Transverse colon (tissue), 4 donors: Measurements from ENCODE around the gene RAD51D. TPM values are rescaled to one million over a fixed set of nuclear protein-coding genes. Genes with fewer than 3 reads are reported as not detected.
A peak's percentile ranks its signal among the peaks of the same experiment; 100 is the strongest.
"Not testable (repeated sequence)": the region's sequence is repeated elsewhere in the genome, so short reads cannot be mapped to it uniquely, and the experiment has no call there.

Experiments used
- DNase-seq: peaks from one replicate; pipeline ENCODE4 v3.0.0-alpha.2; 2019
- H3K27ac ChIP-seq, 4 donors: fragments of 200-600 bp; sonication (generic); 2 replicates each; pipeline ENCODE4 v1.5.1; 2016 to 2018; ENCODE audit warnings: inconsistent platforms in 4 of 4
- H3K27me3 ChIP-seq: fragments of 200-600 bp; sonication (generic); 2 replicates; pipeline ENCODE4 v1.5.1; 2017; ENCODE audit warnings: inconsistent platforms
- H3K36me3 ChIP-seq, 4 donors: fragments of 200-600 bp; sonication (generic); 2 replicates each; pipeline ENCODE4 v1.5.1; 2017 to 2019; ENCODE audit warnings: inconsistent platforms in 4 of 4
- H3K4me1 ChIP-seq, 4 donors: fragments of 200-600 bp; sonication (generic); 2 replicates each; pipeline ENCODE4 v1.5.1; 2017 to 2020; ENCODE audit warnings: inconsistent platforms in 4 of 4
- H3K4me3 ChIP-seq, 4 donors: fragments of 200-600 bp; sonication (generic); 1 replicate in 1 of 4; 2 replicates in 3 of 4; pipeline versions ENCODE4 v1.5.1 to v1.6.1; 2017 to 2019; ENCODE audit warnings: inconsistent platforms in 4 of 4
- H3K9me3 ChIP-seq, 2 donors: fragments of 200-600 bp; sonication (generic); 2 replicates each; pipeline ENCODE4 v1.5.1; 2017 to 2019; ENCODE audit warnings: inconsistent platforms in 2 of 2
- EP300 ChIP-seq: sonication (generic); formaldehyde crosslinking; IDR thresholded peaks from one replicate; pipeline ENCODE4 v1.6.1; 2017; ENCODE audit warnings: antibody characterized with exemption, low read depth
- POLR2A ChIP-seq: fragments of 450-650 bp; IDR thresholded peaks from one replicate; pipeline ENCODE4 v1.6.1; 2016; ENCODE audit warnings: antibody characterized with exemption, mild to moderate bottlenecking, moderate library complexity
- WGBS, 2 donors: methylation state at CpG; one replicate each; pipeline ENCODE4 v1.1.5; 2018; ENCODE audit warnings: low coverage in 1 of 2; 5-methylcytosine and 5-hydroxymethylcytosine counted together
- in situ Hi-C, 4 donors: fragments of 200-750 bp; cut with MboI; loops; one replicate each; pipeline versions ENCODE4 v1.15.0 to v1.15.1; 2017; ENCODE audit warnings: low sequenced_read_pairs in 3 of 4, low pct_ligation_motif_present in 1 of 4, low pct_unique_long_range_greater_than_20kb in 1 of 4
- intact Hi-C: fragments of 100-400 bp; cut with DNase I; formaldehyde crosslinking; loops from one replicate; pipeline ENCODE4 v1.15.1; 2023; ENCODE audit warnings: low total_unique reads
- small RNA-seq, 4 donors: library from RNA; depleted of rRNA; stranded (forward); fragments of <200 nt; gene quantifications; one replicate each; pipeline ENCODE3, GENCODE V24; 2016
- total RNA-seq, 4 donors: library from RNA; depleted of rRNA; stranded (reverse); fragments of >200 nt; gene quantifications; one replicate each; pipeline ENCODE4 v1.1.0, GENCODE V29; 2016
- TF ChIP-seq, protein P1 (sequence below), 5 experiments: fragments of 200-600 bp in 3 of 5; fragments of 450-650 bp in 2 of 5; sonication (generic) in 3 of 5; IDR thresholded peaks; 1 replicate in 2 of 5; 2 replicates in 3 of 5; pipeline ENCODE4 v1.5.1; 2016 to 2017; ENCODE audit warnings: antibody characterized with exemption in 5 of 5, inconsistent platforms in 3 of 5, mild to moderate bottlenecking in 2 of 5, moderate library complexity in 1 of 5

Gene RAD51D
- total RNA-seq, 4 donors from 2014 or later, result 5.6 to 60.3 (median 7.8) TPM

DNA sequence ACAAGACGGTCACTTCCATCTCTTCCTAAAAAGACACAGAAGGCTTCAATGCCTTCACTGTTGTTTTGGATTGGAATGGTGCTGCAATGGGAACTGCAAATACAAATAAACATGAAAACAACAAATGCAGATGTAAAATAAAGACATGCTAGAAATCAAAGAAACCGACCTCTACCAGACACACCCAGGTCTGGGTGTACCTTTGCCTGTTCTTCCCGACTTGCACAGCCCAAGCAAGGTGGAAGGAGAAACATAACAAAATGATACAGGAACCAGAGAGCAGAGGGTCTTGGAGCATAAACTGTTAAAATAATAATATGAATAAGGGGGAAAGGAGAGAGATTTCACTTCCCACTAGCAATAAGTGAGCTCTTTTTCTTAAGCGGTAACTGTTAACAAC is 73.4 kb downstream of the RAD51D start:
- WGBS, 2 donors, result 33 to 48% methylated on average over 1 to 4 of the region's 4 CpGs
- Histone ChIP-seq H3K4me3 (no peak overlapping the region), H3K27me3 (no peaks in the 10 kb centered on the region), H3K9me3 (no peaks in the 10 kb centered on the region), H3K27ac (peak overlapping the region; percentile 55 to 64 (median 57)), H3K4me1 (peaks cover 15 to 48% (median 27%) of the 10 kb centered on the region in 4 donors), H3K36me3 (no peaks in the 10 kb centered on the region)
- intact Hi-C loops, result no loop called here
- TF ChIP-seq POLR2A (no peak), EP300 (no peak)
- DNase-seq, result no peak
- in situ Hi-C loops, result no loop called here

- Histone ChIP-seq H3K27ac (peak overlapping the region; percentile 55 to 64 (median 57)), H3K4me1 (peaks cover 8 to 41% (median 21%) of the 10 kb centered on the region in 4 donors)
- in situ Hi-C loops, H3K36me3 ChIP-seq, H3K4me3 ChIP-seq, DNase-seq, intact Hi-C loops, H3K27me3 ChIP-seq, H3K9me3 ChIP-seq: not testable (repeated sequence)
- 69 to 73% methylated on average over 13 of the region's 13 CpGs for WGBS, 2 donors
Measured at GRCh38 chr17:35045458-35045979, 74.1 kb downstream of the RAD51D start.

GRCh38 chr17:35044181-35044580 is 75.5 kb downstream of the RAD51D start:
- intact Hi-C loops, result no loop called here
- no peak for DNase-seq
- Histone ChIP-seq H3K27ac (peak overlapping the region in 1 of 4 donors; percentile 56), H3K27me3 (no peaks in the 10 kb centered on the region), H3K4me1 (peaks cover 5 to 34% (median 17%) of the 10 kb centered on the region in 4 donors), H3K4me3 (no peak overlapping the region), H3K9me3 (no peaks in the 10 kb centered on the region), H3K36me3 (no peaks in the 10 kb centered on the region)
- TF ChIP-seq, protein P1, sequence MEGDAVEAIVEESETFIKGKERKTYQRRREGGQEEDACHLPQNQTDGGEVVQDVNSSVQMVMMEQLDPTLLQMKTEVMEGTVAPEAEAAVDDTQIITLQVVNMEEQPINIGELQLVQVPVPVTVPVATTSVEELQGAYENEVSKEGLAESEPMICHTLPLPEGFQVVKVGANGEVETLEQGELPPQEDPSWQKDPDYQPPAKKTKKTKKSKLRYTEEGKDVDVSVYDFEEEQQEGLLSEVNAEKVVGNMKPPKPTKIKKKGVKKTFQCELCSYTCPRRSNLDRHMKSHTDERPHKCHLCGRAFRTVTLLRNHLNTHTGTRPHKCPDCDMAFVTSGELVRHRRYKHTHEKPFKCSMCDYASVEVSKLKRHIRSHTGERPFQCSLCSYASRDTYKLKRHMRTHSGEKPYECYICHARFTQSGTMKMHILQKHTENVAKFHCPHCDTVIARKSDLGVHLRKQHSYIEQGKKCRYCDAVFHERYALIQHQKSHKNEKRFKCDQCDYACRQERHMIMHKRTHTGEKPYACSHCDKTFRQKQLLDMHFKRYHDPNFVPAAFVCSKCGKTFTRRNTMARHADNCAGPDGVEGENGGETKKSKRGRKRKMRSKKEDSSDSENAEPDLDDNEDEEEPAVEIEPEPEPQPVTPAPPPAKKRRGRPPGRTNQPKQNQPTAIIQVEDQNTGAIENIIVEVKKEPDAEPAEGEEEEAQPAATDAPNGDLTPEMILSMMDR (IDR thresholded peaks at IDR 0.05), result no peak
- 82 to 83% methylated on average over 3 to 8 of the region's 8 CpGs for WGBS, 2 donors
- in situ Hi-C loops, result no loop called here

Small RNA genes within 50 kb of the gene (small RNA-seq; reads per million reads assigned to genes)
- gene AC004223.1, result 0 reads per million in 4 donors
- 0 reads per million in 4 donors for gene RNU6-840P

Other genes starting within 250 kb of the RAD51D start
- 1 to 10 TPM in 1 of 4 donors, under 1 TPM in 1, not detected in 2; 0.96 to 1.9 TPM for gene CCT6B, start 158.4 kb downstream of the RAD51D start, total RNA-seq
- gene ZNF830, start 158.3 kb downstream of the RAD51D start, total RNA-seq, result 10 to 100 TPM; 10.9 to 21.7 (median 14.1) TPM
- gene LIG3, start 139.3 kb downstream of the RAD51D start, total RNA-seq, result 10 to 100 TPM in 3 of 4 donors, 1 to 10 TPM in 1; 9.8 to 44.5 (median 23.9) TPM
- 10 to 100 TPM; 40.6 to 75.8 (median 50.7) TPM for gene RFFL, start 56.2 kb downstream of the RAD51D start, total RNA-seq
- not detected for gene FNDC8, start 1.8 kb upstream of the RAD51D start, total RNA-seq
- gene NLE1, start 22.4 kb upstream of the RAD51D start, total RNA-seq, result 10 to 100 TPM in 1 of 4 donors, 1 to 10 TPM in 3; 4.0 to 13.2 (median 6.9) TPM
- gene UNC45B, start 28.0 kb upstream of the RAD51D start, total RNA-seq, result under 1 TPM in 1 of 4 donors, not detected in 3; 0.14 TPM
- gene SLC35G3, start 74.5 kb upstream of the RAD51D start, total RNA-seq, result not detected
- gene SLFN5, start 123.2 kb upstream of the RAD51D start, total RNA-seq, result 10 to 100 TPM in 1 of 4 donors, 1 to 10 TPM in 3; 2.8 to 14.0 (median 5.7) TPM